Activated CD8-positive, alpha-beta memory T cell treated with anti-CD3 and anti-CD28 coated beads for 1 hour (primary cell): Measurements from ENCODE around the gene SH2D2A.
"Not testable (repeated sequence)": the region's sequence is repeated elsewhere in the genome, so short reads cannot be mapped to it uniquely, and the experiment has no call there.

Experiments
- DNase-seq, 2 donors: peaks; one replicate each; pipeline ENCODE4 v3.0.0-alpha.2; 2020; ENCODE audit warnings: low read depth in 1 of 2; ENCODE audit errors: extremely low read depth in 1 of 2

SH2D2A gene

DNA sequence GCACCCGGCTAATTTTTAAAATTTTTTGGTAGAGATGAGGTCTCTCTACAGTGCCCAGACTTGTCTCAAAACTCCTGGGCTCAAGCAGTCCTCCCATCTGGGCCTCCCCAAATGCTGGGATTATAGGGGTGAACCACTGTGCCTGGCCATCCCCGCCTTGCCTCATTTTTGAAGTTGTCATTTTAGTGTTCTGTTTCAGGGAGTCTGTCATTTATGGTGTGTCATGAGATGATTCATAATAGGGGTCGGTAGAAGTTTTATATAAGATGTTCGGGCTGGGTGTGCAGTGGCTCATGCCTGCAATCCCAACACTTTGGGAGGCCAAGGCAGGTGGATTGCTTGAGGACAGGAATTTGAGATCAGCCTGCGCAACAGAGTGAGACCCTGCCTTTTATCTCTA lies 40.8 kb downstream of the SH2D2A start:
- DNase-seq: no peak

DNA sequence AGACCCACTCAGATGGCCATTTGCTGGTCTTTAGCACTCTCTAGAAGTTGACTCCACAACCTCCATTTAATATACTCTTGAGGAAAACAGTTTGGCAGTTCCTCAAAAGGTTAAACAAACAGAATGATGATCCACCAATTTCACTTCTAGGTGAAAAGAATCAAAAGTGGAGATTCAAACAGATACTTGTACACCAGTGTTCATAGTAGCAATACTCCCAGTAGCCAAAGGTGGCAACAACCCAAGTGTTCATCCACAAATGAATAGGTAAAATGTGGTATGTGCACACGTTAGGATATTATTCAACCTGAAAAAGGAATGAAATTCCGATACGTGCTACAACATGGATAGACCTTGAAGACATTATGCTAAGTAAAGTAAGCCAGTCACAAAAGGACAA lies 43.0 kb downstream of the SH2D2A start:
- DNase-seq: no peak

DNA sequence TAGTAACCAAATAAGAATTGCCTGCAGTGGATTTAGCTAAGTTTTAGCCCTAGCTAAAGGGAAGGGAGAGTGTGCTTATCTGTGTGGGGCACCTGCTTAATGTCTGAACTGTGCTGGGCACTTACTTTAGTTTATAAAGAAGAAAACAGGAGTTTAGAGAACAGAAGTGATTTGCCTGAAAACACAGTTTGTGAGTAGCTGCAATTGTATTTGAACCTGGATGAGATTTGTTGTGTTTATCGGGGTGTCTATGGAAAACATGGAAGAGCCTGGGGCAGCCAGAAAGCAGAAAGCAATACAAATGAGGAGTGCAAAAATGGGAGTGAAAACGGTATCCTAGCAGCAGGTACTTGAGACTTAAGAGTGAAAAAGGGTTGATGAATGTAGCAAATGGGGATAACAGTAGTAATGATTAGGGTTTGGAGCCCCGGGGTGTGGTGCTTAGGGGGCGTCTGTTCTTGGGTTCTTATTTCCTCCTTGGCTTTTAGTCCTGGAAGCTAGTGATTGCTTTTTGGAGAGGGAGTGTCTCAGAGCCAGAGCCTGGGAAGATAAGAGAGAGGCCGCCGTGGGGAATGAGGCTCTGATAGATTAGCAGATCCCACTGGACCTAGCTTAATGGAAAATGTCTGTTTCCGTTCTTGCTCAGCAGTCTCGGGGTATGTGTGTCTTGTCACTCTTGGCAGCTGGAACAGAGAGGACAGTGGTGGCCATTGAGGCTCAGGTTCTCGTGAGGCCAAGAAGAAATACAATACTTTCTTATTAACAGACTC lies 43.7 kb downstream of the SH2D2A start:
- DNase-seq: no peak

DNA sequence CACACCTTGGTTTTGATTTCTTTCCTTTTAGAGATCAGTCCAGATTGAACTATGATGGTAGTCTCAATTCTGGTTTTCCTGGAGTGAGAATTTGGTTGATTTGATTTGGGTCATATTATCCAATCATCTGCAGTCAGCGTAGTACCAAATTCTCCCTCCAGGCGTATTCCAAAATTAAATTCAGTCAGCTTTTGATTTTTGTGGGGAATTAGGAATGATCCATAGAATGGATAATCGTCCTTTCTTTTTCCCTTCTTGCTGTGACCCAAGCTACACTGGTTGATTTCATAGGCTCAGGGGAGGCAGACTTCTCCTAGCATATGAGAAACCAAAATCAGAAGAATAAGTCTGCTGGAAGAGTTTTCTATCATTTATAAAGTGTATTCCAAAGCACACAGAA lies 44.4 kb downstream of the SH2D2A start:
- DNase-seq: no peak

DNA sequence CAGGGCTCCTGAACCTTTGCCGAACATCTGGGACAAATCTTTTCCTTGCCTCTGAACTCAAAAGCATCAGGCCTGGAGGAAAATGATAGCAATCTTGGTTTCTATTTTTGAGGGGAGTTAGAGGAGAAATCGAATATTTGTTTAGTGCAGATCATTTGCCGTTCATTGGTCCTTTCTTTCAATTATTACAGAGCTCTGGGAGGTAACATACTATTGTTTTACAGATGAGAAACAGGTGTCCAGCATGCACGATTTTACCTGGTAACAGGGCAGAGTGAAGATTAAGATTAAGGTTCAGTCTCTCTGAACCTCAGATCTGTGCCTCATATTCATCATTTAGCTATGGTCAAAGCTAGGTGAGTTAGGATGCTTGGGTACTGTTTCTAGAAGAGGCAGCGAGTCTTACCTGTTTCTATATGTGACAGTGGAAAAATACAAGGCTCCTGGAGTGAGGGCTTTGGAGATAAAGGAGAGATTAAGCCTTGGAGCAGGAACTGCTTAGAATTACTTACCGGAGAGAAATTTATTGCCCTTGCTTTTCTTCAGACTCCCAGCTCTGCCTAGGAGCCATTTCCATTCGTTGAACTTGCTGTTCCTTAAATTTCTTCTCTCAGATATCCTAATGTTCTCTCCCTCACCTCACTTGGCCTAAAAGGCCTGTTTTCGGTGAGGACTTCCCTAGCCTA lies 47.9 kb downstream of the SH2D2A start:
- no peak for DNase-seq

DNA sequence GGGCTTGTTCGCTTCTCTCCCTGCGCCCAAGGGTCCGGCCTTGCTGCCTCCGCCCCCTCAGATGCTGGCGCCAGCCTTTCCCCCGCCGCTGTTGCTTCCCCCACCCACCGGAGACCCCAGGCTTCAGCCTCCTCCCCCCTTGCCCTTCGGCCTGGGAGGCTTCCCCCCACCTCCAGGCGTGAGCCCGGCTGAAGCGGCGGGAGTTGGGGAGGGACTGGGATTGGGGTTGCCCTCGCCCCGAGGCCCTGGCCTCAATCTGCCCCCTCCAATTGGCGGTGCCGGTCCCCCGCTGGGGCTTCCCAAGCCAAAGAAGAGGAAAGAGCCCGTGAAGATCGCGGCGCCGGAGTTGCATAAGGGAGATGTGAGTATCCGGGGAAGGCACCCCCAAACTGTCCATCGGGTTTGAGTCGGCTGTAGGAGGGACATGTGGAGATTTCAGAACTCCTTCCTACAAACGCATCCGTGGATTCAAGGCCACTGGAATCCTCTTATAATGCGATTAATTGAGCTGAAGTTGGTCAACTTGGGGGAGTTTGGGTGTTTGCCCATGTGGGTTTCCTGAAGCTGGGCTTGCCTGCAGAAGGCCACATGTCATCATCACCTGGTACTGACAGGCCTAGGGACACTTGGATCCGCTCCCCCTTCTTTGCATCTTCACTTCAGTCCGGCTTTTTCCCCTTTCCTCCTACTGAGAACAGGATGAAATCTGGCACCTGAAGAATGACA lies 48.6 kb downstream of the SH2D2A start:
- DNase-seq: no peak

DNA sequence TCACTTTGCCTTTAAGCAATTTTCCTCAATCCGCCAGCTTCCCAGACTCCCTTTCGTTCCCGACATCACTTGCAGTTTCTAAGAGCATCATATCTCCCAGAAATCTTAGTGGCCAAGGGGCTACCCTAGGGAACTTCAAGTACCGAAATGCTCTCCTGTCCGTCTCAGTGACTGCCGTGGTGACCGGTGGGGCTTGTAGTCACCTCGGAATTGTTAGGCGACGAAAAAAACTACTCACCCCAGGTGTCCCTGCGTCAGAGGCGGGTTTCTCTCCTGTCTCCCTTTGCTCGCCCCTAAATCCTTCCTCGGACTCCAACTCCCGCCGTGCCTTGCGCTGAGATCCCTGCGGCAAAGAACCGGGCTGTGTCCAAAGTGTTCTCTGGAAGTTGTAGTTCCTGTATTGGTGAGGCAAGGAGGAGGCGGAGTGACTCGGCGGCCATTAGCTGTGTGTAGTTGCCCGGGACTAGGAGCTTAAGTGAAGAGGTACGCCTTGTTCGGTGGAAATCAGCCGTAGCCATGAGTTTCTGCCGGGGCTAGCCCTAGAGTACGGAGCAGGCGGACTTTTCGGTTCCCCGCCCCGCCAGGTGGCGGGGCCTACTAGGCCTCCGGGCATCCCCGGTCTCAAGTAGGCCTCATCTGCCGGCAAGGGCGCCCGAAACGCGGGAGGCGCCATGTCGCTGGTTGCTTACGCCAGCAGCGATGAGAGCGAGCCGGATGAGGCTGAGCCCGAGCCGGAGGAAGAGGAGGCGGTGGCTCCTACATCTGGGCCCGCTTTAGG lies 49.4 kb downstream of the SH2D2A start, which contains the start of gene PRCC:
Gene PRCC (plus strand): TSS at position 435 of the 778 bp plus-strand sequence. CDS start 237 bp downstream, at position 672.
- peak; percentile 89 to 95 for DNase-seq

DNA sequence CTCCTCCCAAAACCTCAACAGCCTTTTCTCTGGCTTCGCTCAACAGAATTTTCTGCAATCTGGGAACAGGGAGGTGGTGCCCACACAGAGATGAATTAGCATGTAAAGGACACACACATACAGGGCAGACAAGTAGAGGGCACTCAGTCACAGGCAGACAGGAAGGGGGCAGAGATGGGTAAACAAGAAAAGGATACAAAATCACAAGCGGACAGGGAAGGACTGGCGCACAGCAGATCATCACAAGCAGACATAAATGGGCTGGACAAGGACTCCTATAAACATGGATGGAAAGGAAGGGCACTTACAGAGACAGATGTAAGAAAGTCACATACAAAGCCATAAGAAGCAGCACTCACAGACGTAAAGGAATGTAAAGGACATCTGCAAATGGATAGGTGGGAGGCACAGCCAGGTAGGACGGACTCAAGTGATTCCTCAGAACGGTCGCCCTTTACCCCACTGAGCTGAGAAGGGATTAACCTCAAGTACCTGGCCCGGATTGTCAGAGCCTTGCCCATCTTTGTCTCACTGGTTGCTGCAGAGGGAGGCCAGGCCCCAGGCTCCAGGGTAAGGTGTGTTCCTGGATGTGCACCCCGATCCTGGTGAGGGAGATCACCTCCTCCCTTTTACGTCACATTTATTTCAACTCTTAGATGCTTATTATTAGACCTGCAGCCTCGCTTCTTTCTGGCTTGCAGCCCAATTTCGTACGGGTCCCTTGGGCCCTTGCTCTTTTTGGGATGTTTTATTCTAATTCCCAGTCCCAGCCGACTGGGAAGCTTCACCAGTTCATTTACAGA lies 50.1 kb downstream of the SH2D2A start:
- DNase-seq: no peak

DNA sequence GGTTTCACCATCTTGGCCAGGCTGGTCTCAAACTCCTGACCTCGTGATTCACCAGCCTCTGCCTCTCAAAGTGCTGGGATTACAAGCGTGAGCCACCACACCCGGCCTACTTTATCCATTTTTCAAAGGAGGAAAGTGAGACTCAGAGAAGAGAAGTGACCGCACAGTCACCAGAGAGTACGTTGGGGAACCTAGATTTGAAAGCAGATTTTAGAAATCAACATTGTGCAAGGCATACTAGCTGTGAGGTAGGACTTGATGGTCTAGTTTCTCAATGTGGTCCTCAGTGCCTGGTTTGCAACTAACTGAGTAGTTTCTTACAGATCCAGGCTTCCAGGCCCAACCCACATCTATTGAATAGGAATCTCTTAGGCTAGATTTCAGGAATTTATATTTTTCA lies 51.0 kb downstream of the SH2D2A start:
- no peak for DNase-seq

DNA sequence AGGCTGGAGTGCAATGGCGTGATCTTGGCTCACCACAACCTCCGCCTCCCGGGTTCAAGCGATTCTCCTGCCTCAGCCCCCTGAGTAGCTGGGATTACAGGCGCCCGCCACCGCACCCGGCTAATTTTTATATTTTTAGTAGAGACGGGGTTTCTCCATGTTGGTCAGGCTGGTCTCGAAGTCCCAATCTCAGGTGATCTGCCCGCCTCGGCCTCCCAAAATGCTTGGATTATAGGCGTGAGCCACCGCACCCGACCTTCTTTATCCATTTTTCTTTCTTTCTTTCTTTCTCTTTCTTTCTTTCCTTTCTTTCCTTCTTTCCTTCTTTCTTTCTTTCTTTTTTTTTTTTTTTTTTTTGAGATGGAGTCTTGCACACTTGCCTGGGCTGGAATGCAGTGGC lies 51.5 kb downstream of the SH2D2A start:
- DNase-seq: not testable (repeated sequence)

DNA sequence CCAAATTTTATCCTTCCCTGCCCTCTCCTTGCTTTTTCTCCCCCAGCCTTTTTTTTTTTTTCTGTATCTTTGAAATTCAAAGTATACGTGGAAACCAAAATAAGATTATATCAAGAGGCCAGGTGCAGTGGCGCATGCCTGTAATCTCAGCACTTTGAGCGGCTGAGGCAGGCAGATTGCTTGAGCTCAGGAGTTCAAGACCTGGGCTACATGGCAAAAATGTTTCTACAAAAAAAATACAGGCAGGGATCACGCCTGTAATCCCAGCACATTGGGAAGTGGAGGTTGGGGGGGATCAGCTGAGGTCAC lies 55.9 kb downstream of the SH2D2A start:
- no peak for DNase-seq

DNA sequence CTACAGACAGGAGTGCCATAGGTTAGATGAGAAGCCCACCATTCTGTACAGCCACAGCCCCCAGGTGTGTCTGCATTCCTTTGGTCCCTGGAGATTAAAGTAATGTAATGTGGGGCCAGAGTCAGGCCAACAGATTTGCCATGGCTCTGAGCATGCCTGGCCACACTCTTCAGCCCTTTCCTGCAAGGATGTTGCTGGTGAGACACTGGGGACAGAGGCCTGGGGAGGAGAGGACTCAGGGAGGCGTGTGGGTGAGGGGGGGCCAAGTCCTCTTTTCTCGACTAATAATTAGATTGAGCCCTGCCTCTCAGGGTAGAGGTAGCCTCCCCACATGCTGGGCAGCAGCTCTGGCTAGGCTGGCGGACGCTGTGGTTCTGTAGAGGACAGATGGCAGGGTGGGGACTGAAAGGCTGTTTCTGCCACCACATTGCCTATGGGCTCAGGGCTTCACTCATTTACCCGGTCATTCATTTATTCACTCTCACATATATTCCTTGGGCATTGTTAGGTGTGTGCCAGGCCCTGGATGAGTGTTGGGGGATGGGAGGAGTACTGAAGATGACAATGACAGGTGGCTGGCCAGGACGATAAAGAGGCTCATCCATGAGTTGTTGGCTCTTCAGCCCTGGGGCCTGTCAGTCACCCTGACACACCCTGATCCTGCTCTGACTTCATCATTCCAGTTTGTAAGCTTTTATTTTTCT lies 56.4 kb downstream of the SH2D2A start:
- DNase-seq: no peak

DNA sequence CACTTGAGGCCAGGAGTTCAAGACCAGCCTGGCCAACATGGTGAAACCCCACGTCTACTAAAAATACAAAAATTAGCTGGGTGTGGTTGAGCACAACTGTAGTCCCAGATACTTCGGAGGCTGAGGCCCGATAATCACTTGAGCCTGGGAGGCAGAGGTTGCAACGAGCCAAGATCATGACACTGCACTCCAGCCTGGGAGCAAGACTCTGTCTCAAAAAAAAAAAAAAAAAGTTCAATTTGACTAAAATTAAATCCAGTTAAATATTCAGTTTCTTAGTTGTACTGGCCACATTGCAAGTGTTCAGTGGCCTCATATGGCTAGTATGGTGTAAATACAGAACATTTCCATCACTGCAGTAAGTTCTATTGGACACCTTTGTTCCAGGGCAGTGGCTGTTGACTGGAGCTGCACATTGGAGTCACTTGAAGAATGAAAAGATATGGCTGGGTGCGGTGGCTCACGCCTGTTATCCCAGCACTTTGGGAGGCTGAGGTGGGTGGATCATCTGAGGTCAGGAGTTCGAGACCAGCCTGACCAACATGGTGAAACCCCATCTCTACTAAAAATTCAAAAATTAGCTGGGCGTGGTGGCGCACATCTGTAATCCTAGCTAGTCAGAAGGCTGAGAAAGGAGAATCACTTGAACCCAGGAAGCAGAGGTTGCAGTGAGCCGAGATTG lies 58.9 kb downstream of the SH2D2A start:
- not testable (repeated sequence) for DNase-seq

DNA sequence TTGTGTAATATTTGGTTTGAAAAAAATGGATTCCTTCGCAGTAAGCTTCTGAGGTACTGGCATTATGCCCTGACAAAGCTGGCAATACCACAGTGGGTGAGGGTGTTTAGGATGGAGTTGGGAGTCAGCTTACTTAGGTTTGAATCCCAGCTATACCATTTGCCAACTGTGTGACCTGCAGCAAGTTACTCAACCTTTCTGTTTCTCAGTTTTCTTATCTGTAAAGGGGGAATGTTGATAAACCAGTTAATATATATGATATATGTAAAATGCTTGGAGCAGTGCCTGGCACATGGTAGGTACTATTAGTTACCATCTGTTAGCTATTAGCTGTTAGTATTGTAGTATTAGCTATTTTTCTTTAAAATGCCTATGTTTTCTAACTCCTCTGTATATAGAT lies 60.3 kb downstream of the SH2D2A start:
- DNase-seq: no peak
